Measurements from ENCODE around the gene MYL12B. TPM values are rescaled to one million over a fixed set of nuclear protein-coding genes. Genes with fewer than 3 reads are reported as not detected.
A peak's percentile ranks its signal among the peaks of the same experiment; 100 is the strongest.

MYL12B gene
- total and polyA plus RNA-seq, 2 of the 8 experiments (the other 6 are each of a cell fraction or from before 2014, with no cell fraction given), result 174 to 188 TPM

- H3K18ac ChIP-seq (ENCODE audit: extremely low read depth, low read length), result no peak overlapping the region
- H4K8ac ChIP-seq (ENCODE audit: extremely low read depth, insufficient read depth, low read length), result no peak overlapping the region
- peaks cover 0 to 4% of the 10 kb centered on the region in 2 experiments for H4K20me1 ChIP-seq (replicated peaks in 1 of 2; ENCODE audit: control insufficient read depth in 1 of 2, insufficient read depth in 2 of 2, low read length in 2 of 2)
- no peak overlapping the region for H2BK5ac ChIP-seq (ENCODE audit: low read depth, low read length)
- no peak overlapping the region for H2BK120ac ChIP-seq (replicated peaks; ENCODE audit: low read depth, low read length)
- WGBS, 2 experiments (ENCODE audit: extremely low coverage in 1 of 2, insufficient coverage in 1 of 2, insufficient read length in 1 of 2, insufficient replicate concordance in 2 of 2, low coverage in 1 of 2, low lambda C conversion rate in 2 of 2, missing lambda C conversion rate in 1 of 2), result 92% methylated on average over 5 of the region's 5 CpGs; no CpG with 5 or more reads in 1 of the 2 experiments
- no peak overlapping the region for H4K5ac ChIP-seq (ENCODE audit: insufficient read length, low read depth, low read length)
- H3K23ac ChIP-seq (ENCODE audit: insufficient read length), result no peak overlapping the region
- peaks cover under 1% of the 10 kb centered on the region; the same call in 1 of the 2 replicates for H3K23me2 ChIP-seq (ENCODE audit: low read depth, low read length)
- no peak overlapping the region for H2BK12ac ChIP-seq (ENCODE audit: low read depth, low read length)
- CTCF ChIA-PET (ENCODE audit: partially characterized antibody), result interaction anchor here (1.2 kb wide), 1 partner anchor 9 kb away, joined by 3 read pairs; no protein-coding TSS in a partner anchor
- H3K27ac ChIP-seq (ENCODE audit: low read depth, low read length), result no peak overlapping the region
- no peak overlapping the region for H3K4me3 ChIP-seq (ENCODE audit: extremely low read depth in 1 of 4, insufficient read depth in 2 of 4, low read depth in 3 of 4, low read length in 4 of 4)
- H3K4ac ChIP-seq (replicated peaks; ENCODE audit: insufficient read length, low read depth, low read length), result no peak overlapping the region
- peaks cover 12 to 57% (median 41%) of the 10 kb centered on the region in 4 experiments for H3K36me3 ChIP-seq (ENCODE audit: control insufficient read depth in 2 of 4, insufficient read depth in 4 of 4, low read length in 3 of 4)
- H3K27me3 ChIP-seq (replicated peaks in 1 of 4; ENCODE audit: control insufficient read depth in 3 of 4, extremely low read depth in 1 of 4, insufficient read depth in 3 of 4, low read length in 3 of 4), result no peaks in the 10 kb centered on the region
- no peak overlapping the region for H4K91ac ChIP-seq (replicated peaks; ENCODE audit: insufficient read length, low read length)
- no peak overlapping the region for H3K14ac ChIP-seq (ENCODE audit: insufficient read length)
- FAIRE-seq (peak; percentile 58), DNase-seq (ENCODE audit: low read depth in 1 of 2, low spot score in 2 of 2) (no peak)
- H2BK20ac ChIP-seq (ENCODE audit: low read length), result no peak overlapping the region
- H3K9me3 ChIP-seq (ENCODE audit: insufficient read depth in 2 of 2, low read depth in 1 of 2, low read length in 1 of 2), result no peaks in the 10 kb centered on the region
- H3K4me2 ChIP-seq (ENCODE audit: insufficient read depth in 1 of 2, low read depth in 2 of 2, low read length in 2 of 2), result no peak overlapping the region
- H2BK15ac ChIP-seq (ENCODE audit: low read length), result no peak overlapping the region
- no peak overlapping the region for H2AK5ac ChIP-seq (ENCODE audit: low read depth, low read length)
- H3K79me2 ChIP-seq (ENCODE audit: control insufficient read depth in 1 of 2, insufficient read depth in 2 of 2, low read length in 2 of 2), result peaks cover 0 to 25% of the 10 kb centered on the region in 2 experiments; a peak in 3 of 4 replicates
- H2AFZ ChIP-seq (ENCODE audit: low read length), result no peak overlapping the region
- H3K9ac ChIP-seq (replicated peaks in 1 of 4; ENCODE audit: extremely low read depth in 1 of 4, low read depth in 3 of 4, low read length in 3 of 4), result no peak overlapping the region
- no peaks in the 10 kb centered on the region for H3K79me1 ChIP-seq (ENCODE audit: low read depth, low read length)
- POLR2A ChIA-PET (ENCODE audit: partially characterized antibody), result interaction anchor here (0.7 to 2.2 kb wide), 2 partner anchors 8 to 1404 kb away, joined by 3 to 11 read pairs; partner anchors contain the start of gene MYL12A
- H3K4me1 ChIP-seq (replicated peaks in 1 of 4; ENCODE audit: control insufficient read depth in 3 of 4, insufficient read depth in 4 of 4, low read length in 3 of 4), result peaks cover 0 to 4% (median 1%) of the 10 kb centered on the region in 4 experiments; a peak in 2 of 7 replicates
- H3K56ac ChIP-seq (replicated peaks; ENCODE audit: insufficient read length, low read depth, low read length), result no peak overlapping the region
- no peak for TF ChIP-seq RBBP5 (IDR thresholded peaks at IDR 0.05; ENCODE audit: borderline replicate concordance, low read depth, low read length)
- no peak for TF ChIP-seq POLR2A (IDR thresholded peaks at IDR 0.05; ENCODE audit: control extremely low read depth in 1 of 2, low read depth in 2 of 2, low read length in 2 of 2)
- TF ChIP-seq CTBP2 (IDR thresholded peaks at IDR 0.05; ENCODE audit: borderline replicate concordance, insufficient read depth, insufficient read length, low read length), result no peak
- no peak for TF ChIP-seq YY1 (IDR thresholded peaks at IDR 0.05; ENCODE audit: low read depth, low read length)
- no peak for TF ChIP-seq EP300 (IDR thresholded peaks at IDR 0.05; ENCODE audit: borderline replicate concordance in 1 of 2, low read depth in 2 of 2, low read length in 2 of 2)
- no peak for TF ChIP-seq BRCA1 (IDR thresholded peaks at IDR 0.05; ENCODE audit: low read depth, low read length)
- TF ChIP-seq, protein P1, sequence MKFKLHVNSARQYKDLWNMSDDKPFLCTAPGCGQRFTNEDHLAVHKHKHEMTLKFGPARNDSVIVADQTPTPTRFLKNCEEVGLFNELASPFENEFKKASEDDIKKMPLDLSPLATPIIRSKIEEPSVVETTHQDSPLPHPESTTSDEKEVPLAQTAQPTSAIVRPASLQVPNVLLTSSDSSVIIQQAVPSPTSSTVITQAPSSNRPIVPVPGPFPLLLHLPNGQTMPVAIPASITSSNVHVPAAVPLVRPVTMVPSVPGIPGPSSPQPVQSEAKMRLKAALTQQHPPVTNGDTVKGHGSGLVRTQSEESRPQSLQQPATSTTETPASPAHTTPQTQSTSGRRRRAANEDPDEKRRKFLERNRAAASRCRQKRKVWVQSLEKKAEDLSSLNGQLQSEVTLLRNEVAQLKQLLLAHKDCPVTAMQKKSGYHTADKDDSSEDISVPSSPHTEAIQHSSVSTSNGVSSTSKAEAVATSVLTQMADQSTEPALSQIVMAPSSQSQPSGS (IDR thresholded peaks at IDR 0.05; ENCODE audit: low read length), result no peak
- TF ChIP-seq POU5F1 (IDR thresholded peaks at IDR 0.05; ENCODE audit: low read depth, low read length), result no peak
- no peak for TF ChIP-seq CBX5 (IDR thresholded peaks at IDR 0.05; ENCODE audit: low read depth, low read length)
- no peak for TF ChIP-seq RAD21 (IDR thresholded peaks at IDR 0.05 in 1 of 2, conservative IDR thresholded peaks at IDR 0.05 in 1 of 2; ENCODE audit: low read depth in 2 of 2, low read length in 2 of 2)
- TF ChIP-seq JUN (IDR thresholded peaks at IDR 0.05; ENCODE audit: low read depth, low read length), result no peak
These were observed 6.2 kb upstream of the MYL12B start for GRCh38 chr18:3255611-3256165.

Measured in H1 (cell line).